Measurements from ENCODE around the gene SMARCC1.

SMARCC1 gene

GRCh38 chr3:47650294-47650693, 131.4 kb downstream of the SMARCC1 start:
- no peaks in the 10 kb centered on the region for H3K36me3 ChIP-seq (replicated peaks; ENCODE audit: insufficient read depth, low read length)
- no peak overlapping the region for H3K27ac ChIP-seq (ENCODE audit: low read length)
- no peaks in the 10 kb centered on the region for H3K27me3 ChIP-seq (replicated peaks; ENCODE audit: insufficient read depth, low read length)
- H3F3A ChIP-seq (ENCODE audit: insufficient read depth, low read length) = no peaks in the 10 kb centered on the region
- H3K4me3 ChIP-seq (ENCODE audit: low read length) = no peak overlapping the region
- peaks cover 21% of the 10 kb centered on the region for H3K79me2 ChIP-seq (ENCODE audit: low read length)
- no peaks in the 10 kb centered on the region for H3K9me3 ChIP-seq (replicated peaks; ENCODE audit: insufficient read depth, low read length)
- TF ChIP-seq EZH2phosphoT487 (IDR thresholded peaks at IDR 0.05; ENCODE audit: low read length) = no peak
- TF ChIP-seq EZH2 (optimal IDR thresholded peaks at IDR 0.05; ENCODE audit: low read depth, low read length) = no peak
- no peak for TF ChIP-seq CTCF (IDR thresholded peaks at IDR 0.05; ENCODE audit: low read length)
- H3K9me2 ChIP-seq (replicated peaks; ENCODE audit: insufficient read depth, low read length) = no peaks in the 10 kb centered on the region
- H4K20me1 ChIP-seq (ENCODE audit: insufficient read depth, low read length) = no peaks in the 10 kb centered on the region
- no peak overlapping the region for H3K9ac ChIP-seq (ENCODE audit: low read length)
- no peak for DNase-seq
- no peaks in the 10 kb centered on the region for H3K4me1 ChIP-seq (ENCODE audit: low read length)
- no peak overlapping the region for H3K4me2 ChIP-seq (ENCODE audit: low read depth, low read length)
- H2AFZ ChIP-seq (ENCODE audit: low read length) = no peak overlapping the region

- peaks cover 9% of the 10 kb centered on the region; the same call in 1 of the 2 replicates for H3K79me2 ChIP-seq (ENCODE audit: low read length)
These were observed 134.1 kb downstream of the SMARCC1 start for GRCh38 chr3:47647550-47647949.

DNA sequence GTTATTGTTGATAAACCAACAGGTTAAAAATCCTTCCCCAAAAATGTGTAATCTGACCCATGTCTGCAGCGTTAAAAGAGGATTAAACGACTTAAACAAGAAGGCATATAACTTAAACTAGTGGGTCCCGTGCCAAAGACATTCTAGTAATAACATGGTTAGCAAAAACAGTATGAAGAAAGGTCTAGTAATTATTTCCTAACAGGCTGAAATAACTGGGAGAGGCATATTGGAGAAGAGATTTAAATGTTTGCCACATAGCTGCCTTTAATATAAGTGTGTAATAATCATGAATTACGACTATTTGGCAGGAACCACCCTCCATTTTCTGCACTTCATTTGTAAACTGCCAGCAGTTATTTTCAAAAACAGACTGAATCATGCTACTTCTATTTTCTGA, 135.3 kb downstream of the SMARCC1 start:
- no peaks in the 10 kb centered on the region for H3K4me1 ChIP-seq (ENCODE audit: low read length)
- no peak overlapping the region for H3K4me3 ChIP-seq (ENCODE audit: low read length)
- no peaks in the 10 kb centered on the region for H3K9me3 ChIP-seq (replicated peaks; ENCODE audit: insufficient read depth, low read length)
- no peak overlapping the region for H3K27ac ChIP-seq (ENCODE audit: low read length)
- DNase-seq = no peak
- H3K9ac ChIP-seq (ENCODE audit: low read length) = no peak overlapping the region
- no peak overlapping the region for H3K4me2 ChIP-seq (ENCODE audit: low read depth, low read length)
- no peak overlapping the region for H2AFZ ChIP-seq (ENCODE audit: low read length)
- peaks cover 9% of the 10 kb centered on the region; the same call in 1 of the 2 replicates for H3K79me2 ChIP-seq (ENCODE audit: low read length)
- no peaks in the 10 kb centered on the region for H3K27me3 ChIP-seq (replicated peaks; ENCODE audit: insufficient read depth, low read length)
- no peaks in the 10 kb centered on the region for H3K36me3 ChIP-seq (replicated peaks; ENCODE audit: insufficient read depth, low read length)
- H3K9me2 ChIP-seq (replicated peaks; ENCODE audit: insufficient read depth, low read length) = no peaks in the 10 kb centered on the region
- H3F3A ChIP-seq (ENCODE audit: insufficient read depth, low read length) = no peaks in the 10 kb centered on the region
- TF ChIP-seq CTCF (IDR thresholded peaks at IDR 0.05; ENCODE audit: low read length) (no peak), EZH2phosphoT487 (IDR thresholded peaks at IDR 0.05; ENCODE audit: low read length) (no peak), EZH2 (optimal IDR thresholded peaks at IDR 0.05; ENCODE audit: low read depth, low read length) (no peak)
- no peaks in the 10 kb centered on the region for H4K20me1 ChIP-seq (ENCODE audit: insufficient read depth, low read length)

More at GRCh38 chr3:47647550-47647949, 134.1 kb downstream of the SMARCC1 start:
- Histone ChIP-seq H3K9me3 (replicated peaks; ENCODE audit: insufficient read depth, low read length) (no peaks in the 10 kb centered on the region), H3K4me3 (ENCODE audit: low read length) (no peak overlapping the region), H3K9me2 (replicated peaks; ENCODE audit: insufficient read depth, low read length) (no peaks in the 10 kb centered on the region), H3K36me3 (replicated peaks; ENCODE audit: insufficient read depth, low read length) (no peaks in the 10 kb centered on the region), H4K20me1 (ENCODE audit: insufficient read depth, low read length) (no peaks in the 10 kb centered on the region), H3K27me3 (replicated peaks; ENCODE audit: insufficient read depth, low read length) (no peaks in the 10 kb centered on the region), H2AFZ (ENCODE audit: low read length) (no peak overlapping the region), H3K27ac (ENCODE audit: low read length) (no peak overlapping the region), H3F3A (ENCODE audit: insufficient read depth, low read length) (no peaks in the 10 kb centered on the region), H3K4me2 (ENCODE audit: low read depth, low read length) (no peak overlapping the region), H3K4me1 (ENCODE audit: low read length) (no peaks in the 10 kb centered on the region), H3K9ac (ENCODE audit: low read length) (no peak overlapping the region)
- no peak for DNase-seq
- TF ChIP-seq EZH2 (optimal IDR thresholded peaks at IDR 0.05; ENCODE audit: low read depth, low read length) (no peak), EZH2phosphoT487 (IDR thresholded peaks at IDR 0.05; ENCODE audit: low read length) (no peak), CTCF (IDR thresholded peaks at IDR 0.05; ENCODE audit: low read length) (no peak)
